Type B pancreatic cell (in vitro differentiated cells): ENCODE measurements around the gene NDUFS3. TPM values are rescaled to one million over a fixed set of nuclear protein-coding genes. Genes with fewer than 3 reads are reported as not detected.
A peak's percentile ranks its signal among the peaks of the same experiment; 100 is the strongest.
"Not testable (repeated sequence)": the region's sequence is repeated elsewhere in the genome, so short reads cannot be mapped to it uniquely, and the experiment has no call there.

Experiments
- DNase-seq: peaks from one replicate; pipeline ENCODE4 v3.0.0; 2021; ENCODE audit warnings: mixed read lengths; ENCODE audit not compliant: unreplicated experiment; ENCODE audit errors: extremely low spot score
- H3K27ac Mint-ChIP-seq: 2 replicates; pipeline ENCODE4 v1.8.0; 2021; ENCODE audit warnings: mild to moderate bottlenecking, mixed read lengths
- H3K27me3 Mint-ChIP-seq: 2 replicates; pipeline ENCODE4 v1.8.0; 2021; ENCODE audit warnings: mixed read lengths
- H3K36me3 Mint-ChIP-seq: 2 replicates; pipeline ENCODE4 v1.8.0; 2021; ENCODE audit warnings: mixed read lengths
- H3K4me1 Mint-ChIP-seq: one replicate; pipeline ENCODE4 v1.8.0; 2021; ENCODE audit warnings: mixed read lengths; ENCODE audit not compliant: unreplicated experiment
- H3K4me3 Mint-ChIP-seq: 2 replicates; pipeline ENCODE4 v1.8.0; 2021; ENCODE audit warnings: mild to moderate bottlenecking, mixed read lengths
- H3K9me3 Mint-ChIP-seq: 2 replicates; pipeline ENCODE4 v1.8.0; 2021; ENCODE audit warnings: mixed read lengths
- CTCF ChIP-seq: fragments of 200-600 bp; sonication (generic); conservative IDR thresholded peaks from 2 replicates; pipeline ENCODE4 v1.5.0; 2021; ENCODE audit warnings: antibody characterized with exemption, mild to moderate bottlenecking
- long read RNA-seq: library from polyadenylated mRNA; unstranded; transcript quantifications from one replicate; pipeline ENCODE4 v2.0.0, GENCODE V29; 2020
- total RNA-seq: library from RNA; stranded (reverse); gene quantifications from 2 replicates; pipeline ENCODE4 v1.2.1, GENCODE V29; 2021; ENCODE audit warnings: low replicate concordance

The NDUFS3 gene
- 150 and 161 TPM in 2 replicates for total RNA-seq
- long read RNA-seq, transcript NDUFS3-201 (7 exons, 958 nt), result major isoform, 133 of 165 reads
- long read RNA-seq, partial matches to known transcripts, result 4 of 165 reads
- long read RNA-seq, other reads (novel, unspliced or antisense), result 27 of 165 reads

- Mint-ChIP-seq H3K4me1 (peaks cover 16% of the 10 kb centered on the region), H3K36me3 (peaks cover 29% of the 10 kb centered on the region), H3K27ac (peak within 1 kb of the TSS; percentile 99), H3K27me3 (no peaks in the 10 kb centered on the region), H3K4me3 (peak within 1 kb of the TSS; percentile 99), H3K9me3 (no peaks in the 10 kb centered on the region)
- DNase-seq, result peak; percentile 92
- no peak for TF ChIP-seq CTCF
Measured at GRCh38 chr11:47578524-47579494, at the start of gene NDUFS3, which contains the start of gene KBTBD4. Gene NDUFS3, plus strand, starts transcription at chr11:47579074. Its CDS starts 18 bp downstream, at chr11:47579092. Gene KBTBD4, minus strand, starts transcription at chr11:47578970. Its CDS starts 19 bp downstream, at chr11:47578951.

GRCh38 chr11:47529951-47530350 lies 48.9 kb upstream of the NDUFS3 start:
- no peaks in the 10 kb centered on the region for H3K27me3 Mint-ChIP-seq
- no peak for DNase-seq
- H3K4me3 Mint-ChIP-seq, result no peak overlapping the region
- no peak overlapping the region for H3K27ac Mint-ChIP-seq
- peaks cover 14% of the 10 kb centered on the region for H3K36me3 Mint-ChIP-seq
- TF ChIP-seq CTCF, result no peak
- peaks cover 24% of the 10 kb centered on the region for H3K4me1 Mint-ChIP-seq
- H3K9me3 Mint-ChIP-seq, result no peaks in the 10 kb centered on the region

- not testable (repeated sequence) for H3K27me3 Mint-ChIP-seq, DNase-seq, H3K9me3 Mint-ChIP-seq, H3K27ac Mint-ChIP-seq, H3K4me3 Mint-ChIP-seq
- H3K36me3 Mint-ChIP-seq, result peaks cover 14% of the 10 kb centered on the region
- peaks cover 21% of the 10 kb centered on the region for H3K4me1 Mint-ChIP-seq
Measured at GRCh38 chr11:47530721-47531120, 48.2 kb upstream of the NDUFS3 start.

GRCh38 chr11:47531666-47532065 lies 47.2 kb upstream of the NDUFS3 start:
- DNase-seq, result no peak
- H3K36me3 Mint-ChIP-seq, result peaks cover 14% of the 10 kb centered on the region
- TF ChIP-seq CTCF, result no peak
- peaks cover 19% of the 10 kb centered on the region for H3K4me1 Mint-ChIP-seq
- H3K27me3 Mint-ChIP-seq, result no peaks in the 10 kb centered on the region
- H3K9me3 Mint-ChIP-seq, result no peaks in the 10 kb centered on the region
- no peak overlapping the region for H3K27ac Mint-ChIP-seq
- H3K4me3 Mint-ChIP-seq, result no peak overlapping the region

- DNase-seq, result no peak
- Mint-ChIP-seq H3K36me3 (peaks cover 14% of the 10 kb centered on the region), H3K4me1 (peaks cover 19% of the 10 kb centered on the region), H3K9me3 (no peaks in the 10 kb centered on the region), H3K27me3 (no peaks in the 10 kb centered on the region), H3K4me3 (no peak overlapping the region), H3K27ac (peak overlapping the region; percentile 85)
- no peak for TF ChIP-seq CTCF
Measured at GRCh38 chr11:47532597-47533213, 46.2 kb upstream of the NDUFS3 start.
